Raji (cell line): ENCODE data around the gene PDE7B.

Experiments used
- POLR2A ChIP-seq: IDR thresholded peaks from 2 replicates; pipeline ENCODE4 v1.6.1; 2011; ENCODE audit warnings: low read depth, low read length, control low read depth; ENCODE audit not compliant: insufficient read depth

PDE7B gene

DNA sequence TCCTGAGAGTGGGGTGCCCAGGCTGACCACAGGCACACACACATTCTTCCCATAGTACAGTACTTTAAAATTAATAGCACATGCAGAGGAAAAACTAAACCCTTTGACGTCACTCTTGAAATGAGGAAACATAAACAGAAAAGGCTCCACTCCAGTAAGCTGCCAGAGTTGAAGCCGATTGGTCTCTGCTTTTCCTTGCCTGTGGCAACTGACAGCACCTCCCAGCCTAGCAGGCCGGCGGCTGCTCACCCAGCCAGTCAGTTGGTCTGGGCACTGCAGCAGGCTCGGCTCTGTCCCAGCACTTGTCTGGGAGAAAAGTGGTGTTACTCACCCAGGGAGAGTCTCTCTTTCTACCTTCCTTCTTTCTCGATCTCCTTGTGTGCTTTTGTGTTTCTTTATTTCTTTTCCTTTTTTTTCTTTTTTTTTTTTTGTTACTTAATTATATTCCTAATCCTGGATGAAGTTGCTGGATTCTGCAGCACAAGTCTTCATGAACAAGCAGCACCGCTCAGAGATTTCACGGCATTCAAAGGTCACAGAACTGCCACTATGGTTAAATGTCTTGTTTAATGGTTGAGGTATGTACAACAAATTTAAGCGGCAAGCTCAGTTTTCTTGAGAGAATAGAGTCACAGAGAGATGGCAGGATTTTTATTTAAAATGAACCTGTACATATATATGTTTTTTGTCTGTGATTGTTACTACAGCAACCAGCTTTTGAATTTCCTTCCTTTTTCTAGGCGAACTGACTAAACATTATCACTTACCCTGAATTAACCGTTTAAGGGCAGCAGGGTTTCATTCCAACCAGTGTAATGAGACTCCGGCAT is at the start of gene PDE7B:
TSS of gene PDE7B (plus strand) at position 260 of the 830 bp plus-strand sequence.
- TF ChIP-seq POLR2A: no peak

DNA sequence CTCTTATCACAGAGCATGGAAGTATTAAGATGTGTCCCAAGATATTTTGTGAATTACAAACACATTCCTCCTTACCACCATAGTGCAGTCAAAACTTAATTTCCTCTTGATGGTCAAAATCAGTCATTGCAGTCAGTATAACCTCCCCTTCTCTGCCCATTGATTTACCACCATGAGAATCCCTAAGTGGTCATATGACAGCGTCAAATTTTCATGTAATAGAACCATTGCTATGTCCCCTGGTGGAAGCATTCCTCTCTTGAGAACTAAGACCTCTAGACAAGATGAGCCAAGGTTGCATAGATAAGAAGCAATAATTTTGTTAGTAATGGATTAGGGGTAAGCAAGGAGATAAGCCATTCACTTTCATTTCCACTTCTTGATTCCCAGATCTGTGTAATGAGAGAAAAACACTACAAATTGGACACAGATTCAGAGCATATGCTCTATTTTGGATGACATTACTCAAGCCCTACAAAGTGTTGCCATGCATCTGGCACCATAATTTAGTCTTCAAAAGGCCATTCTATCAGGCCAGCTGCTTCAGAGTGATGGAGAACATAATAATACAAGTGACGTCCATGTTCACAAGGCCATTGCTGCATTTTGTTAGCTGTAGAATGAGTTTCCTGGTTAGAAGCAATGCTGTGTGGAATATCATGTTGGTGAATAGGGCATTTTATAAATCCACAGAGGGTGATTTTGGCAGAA is 49.6 kb upstream of the PDE7B start:
- no peak for TF ChIP-seq POLR2A

DNA sequence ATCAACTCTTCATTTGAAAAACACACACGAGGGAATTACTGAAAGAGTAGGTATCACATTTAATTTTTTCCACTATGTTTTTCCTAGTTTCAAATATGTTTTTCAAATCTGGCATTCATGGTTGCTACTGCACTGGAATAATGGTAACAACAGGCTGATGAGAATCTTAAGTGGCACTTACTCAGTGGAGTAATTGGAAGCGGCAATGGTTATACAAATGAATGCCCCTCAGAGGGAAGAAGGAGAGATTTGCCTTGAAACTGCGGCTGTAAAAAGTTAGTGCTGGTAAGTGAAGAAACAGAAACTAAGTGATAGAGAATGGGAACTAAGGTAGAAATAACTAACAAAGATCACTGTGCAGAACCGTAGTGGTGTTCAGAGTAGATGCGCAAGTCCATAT is 41.0 kb upstream of the PDE7B start:
- TF ChIP-seq POLR2A: no peak

DNA sequence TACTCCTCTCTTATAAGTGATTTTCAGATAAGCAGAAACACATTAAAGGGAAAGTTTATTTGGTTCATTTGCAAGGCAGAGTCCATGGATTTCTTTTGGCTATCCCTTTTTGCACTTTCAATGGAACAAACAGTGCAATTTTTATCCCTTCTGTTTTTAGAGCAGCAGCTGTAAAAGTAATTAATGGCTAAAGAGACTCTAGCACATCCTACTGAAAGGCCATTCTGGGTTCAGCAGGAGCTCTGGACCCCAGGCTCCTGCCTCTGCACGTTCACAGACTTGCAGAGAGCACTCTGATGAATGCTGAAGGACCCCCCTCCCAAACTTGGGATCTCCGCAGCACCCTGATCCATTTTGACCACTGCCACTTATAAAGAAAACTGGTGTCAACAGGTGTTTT is 40.3 kb upstream of the PDE7B start:
- no peak for TF ChIP-seq POLR2A

DNA sequence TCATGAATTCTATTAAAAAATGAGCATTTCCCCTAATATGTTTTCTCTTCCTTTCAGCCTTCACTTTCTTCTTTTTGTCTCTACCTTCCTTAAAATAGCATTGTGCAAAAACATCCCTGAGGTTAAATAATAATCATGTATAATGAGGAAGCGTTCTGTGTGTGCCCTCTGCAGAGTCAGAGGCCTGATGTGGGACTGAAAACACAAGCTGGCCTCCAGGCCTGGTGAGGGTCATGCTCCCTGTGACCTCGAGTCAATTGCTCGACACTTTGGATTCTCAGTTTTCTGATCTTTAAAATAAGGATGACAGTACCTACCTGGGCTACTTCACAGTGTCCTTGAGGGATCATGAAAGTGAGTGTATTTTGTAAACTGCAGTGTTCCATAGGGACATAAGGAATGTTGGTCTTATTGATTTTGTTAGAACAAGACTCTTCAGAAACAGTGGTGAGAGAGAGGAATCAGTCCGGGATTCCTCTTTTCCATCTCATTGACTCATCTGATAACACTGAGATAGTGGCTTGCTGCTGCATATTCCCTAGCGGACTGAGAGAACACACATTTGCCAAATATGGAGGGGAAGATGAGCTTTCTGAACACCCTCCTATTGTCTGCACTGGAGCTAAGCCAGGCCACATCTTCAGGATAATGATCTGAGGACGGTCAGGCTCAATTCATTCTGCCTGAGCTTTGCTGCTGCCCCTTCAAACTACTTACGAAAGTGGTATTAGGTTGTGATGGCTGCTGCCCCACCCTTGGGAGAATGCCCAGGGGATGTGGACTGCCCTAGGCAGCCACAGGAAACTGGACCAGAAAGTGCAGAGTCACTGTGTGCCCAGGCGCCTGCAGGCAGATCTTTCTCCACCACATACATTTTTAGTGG is 39.6 kb upstream of the PDE7B start:
- TF ChIP-seq POLR2A: no peak

DNA sequence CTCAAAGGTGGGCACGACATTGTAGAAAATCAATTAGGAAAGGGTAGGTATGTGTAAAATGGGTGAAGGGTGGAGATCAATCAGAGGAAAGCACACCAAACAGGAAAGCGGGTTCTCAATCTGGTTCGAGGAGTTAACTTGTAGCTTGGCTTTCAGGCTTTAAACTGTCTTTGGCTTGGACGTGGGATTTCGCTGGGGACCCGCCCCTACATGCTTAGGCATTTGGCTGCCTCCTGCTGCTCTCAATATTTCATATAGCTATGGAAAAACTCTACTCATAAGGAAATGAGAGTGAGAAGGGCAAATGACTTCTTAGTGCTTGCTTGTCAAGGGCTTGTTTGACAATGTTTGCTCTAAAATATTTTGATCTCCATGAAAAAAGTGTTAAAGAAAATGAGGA is 38.1 kb upstream of the PDE7B start:
- TF ChIP-seq POLR2A: no peak

DNA sequence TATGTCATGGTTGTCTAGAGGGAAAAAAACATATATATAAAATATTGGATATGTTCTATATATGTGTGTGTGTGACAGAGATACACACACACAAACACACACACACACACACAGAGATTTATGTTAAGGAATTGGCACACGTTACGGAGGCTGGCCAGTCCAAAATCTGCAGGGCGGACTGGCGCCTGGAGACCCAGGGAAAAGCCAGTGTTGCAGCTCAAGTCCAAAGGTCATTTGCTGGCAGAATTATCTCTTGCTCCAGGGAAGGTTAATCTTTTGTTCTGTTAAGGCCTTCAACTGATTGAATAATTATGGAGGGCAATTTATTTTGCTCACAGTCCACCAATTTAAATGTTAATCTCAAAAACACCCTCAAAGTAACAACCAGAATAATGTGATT is 37.5 kb upstream of the PDE7B start:
- no peak for TF ChIP-seq POLR2A

DNA sequence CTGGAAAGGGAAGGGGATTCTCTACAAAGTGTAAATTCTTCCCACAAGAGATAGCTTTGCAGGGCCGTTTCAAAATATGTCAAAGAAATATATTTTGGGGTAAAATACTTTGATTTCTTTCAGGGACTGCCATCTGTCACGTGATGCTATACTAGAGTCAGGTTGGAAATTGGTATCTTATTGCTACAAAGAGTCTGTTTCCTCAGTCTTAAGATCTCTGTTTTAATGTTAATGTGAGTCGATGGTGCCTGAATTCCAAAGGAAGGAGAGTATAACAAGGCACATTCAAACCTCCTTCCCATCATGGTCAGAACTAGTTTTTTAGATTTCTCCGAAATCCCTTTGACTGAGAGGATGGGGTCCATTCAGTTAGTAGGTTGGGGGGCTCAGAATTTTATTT is 36.3 kb upstream of the PDE7B start:
- TF ChIP-seq POLR2A: no peak

DNA sequence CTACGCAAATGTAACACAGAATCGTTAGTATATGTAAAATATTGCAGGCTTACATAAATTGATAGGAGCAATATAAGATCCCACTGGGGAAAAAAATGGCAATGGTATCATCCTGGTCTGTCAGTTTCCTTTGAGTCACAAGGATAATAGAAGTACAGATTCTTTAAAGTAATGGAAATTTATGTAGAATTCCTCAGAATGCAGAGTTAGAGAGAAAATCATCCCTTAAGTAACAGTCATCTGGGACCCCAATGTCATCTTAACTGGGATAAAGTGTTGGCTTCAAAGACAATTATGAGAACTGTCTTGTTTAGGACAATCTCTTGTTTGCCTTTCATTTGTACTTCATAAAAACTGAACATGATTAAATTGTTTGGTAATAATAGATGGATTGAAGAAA is 34.5 kb upstream of the PDE7B start:
- no peak for TF ChIP-seq POLR2A

DNA sequence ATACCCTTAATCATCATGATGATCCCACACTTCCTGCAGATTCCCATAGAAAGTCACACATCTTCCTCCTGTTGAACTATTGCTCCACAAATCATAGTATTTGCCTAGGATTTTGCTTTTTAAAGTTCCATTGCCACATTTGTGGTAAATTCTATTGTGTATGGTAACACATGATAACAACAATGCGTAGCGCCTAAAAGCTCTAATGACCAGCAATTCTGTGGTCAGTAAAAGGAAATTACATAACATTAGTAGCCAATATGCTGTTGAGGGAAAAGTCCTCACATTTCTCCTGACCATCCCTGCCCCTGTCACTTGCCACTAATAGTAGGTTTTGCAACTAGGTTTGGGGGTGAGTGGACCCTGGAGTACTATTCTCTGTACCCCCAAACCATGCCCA is 31.8 kb upstream of the PDE7B start:
- no peak for TF ChIP-seq POLR2A

DNA sequence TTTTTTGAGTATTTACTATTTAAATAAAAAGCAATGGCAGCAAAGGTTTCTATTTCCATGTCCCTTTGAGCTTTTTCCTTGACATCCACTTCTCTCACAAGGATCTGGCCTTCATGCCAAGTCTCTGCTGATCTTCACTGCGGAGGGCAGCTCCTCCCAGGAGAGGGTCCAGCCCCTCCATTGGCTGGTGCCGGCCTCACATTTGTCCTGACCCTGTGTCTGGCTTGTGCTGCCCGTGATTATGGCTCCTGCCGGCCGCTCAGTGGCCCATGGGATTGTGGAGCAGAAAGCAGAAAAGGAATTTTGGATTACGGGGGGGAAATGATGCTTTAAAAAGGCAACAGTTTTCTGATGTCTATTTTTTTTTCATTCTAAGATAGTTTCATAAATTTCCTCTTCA is 31.2 kb upstream of the PDE7B start:
- no peak for TF ChIP-seq POLR2A

DNA sequence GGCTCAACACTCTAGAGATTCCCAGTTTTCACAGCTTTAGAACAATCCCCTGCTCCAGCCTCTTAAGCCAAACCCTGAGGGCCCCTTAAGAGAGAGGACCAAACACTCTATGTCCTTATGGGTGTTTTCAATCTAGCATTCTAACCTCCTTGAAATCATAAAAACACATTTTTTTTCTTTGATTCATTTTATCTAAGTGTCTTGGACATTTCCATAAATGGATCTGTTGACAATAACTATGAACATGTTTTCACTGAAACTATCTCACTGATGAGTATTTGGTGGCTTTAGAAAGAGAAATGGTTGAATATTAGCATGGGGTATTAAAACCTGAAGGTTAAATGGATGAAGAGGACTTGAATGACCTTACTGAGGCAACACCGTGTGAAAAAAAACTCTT is 27.6 kb upstream of the PDE7B start:
- no peak for TF ChIP-seq POLR2A

DNA sequence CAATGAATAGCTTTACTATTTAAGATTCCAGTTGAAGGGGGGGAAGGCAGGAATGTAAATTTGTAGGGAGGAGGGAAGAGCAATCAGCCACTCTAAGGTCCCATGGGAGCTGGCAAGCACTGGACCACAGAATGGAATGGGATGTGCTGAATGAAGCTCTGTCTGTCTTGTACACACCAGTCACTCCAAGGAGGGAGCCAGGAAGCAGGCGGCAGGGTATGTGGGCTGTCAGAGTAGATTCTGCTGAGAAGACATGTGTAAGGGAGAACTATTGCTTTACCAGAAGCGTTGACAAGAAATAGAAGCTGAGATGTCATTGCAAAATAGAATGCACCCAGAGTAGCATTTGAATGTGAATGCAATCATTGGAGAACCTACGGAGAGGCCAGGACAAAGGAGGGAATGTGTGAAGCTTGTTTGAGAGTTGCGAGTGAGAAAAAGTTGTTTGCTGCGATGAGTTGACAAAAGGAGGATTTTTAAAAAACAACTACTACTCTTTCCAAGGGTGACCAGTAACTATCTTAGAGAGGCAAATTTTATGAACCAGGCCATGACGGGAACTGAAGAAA is 25.2 kb upstream of the PDE7B start:
- TF ChIP-seq POLR2A: no peak

DNA sequence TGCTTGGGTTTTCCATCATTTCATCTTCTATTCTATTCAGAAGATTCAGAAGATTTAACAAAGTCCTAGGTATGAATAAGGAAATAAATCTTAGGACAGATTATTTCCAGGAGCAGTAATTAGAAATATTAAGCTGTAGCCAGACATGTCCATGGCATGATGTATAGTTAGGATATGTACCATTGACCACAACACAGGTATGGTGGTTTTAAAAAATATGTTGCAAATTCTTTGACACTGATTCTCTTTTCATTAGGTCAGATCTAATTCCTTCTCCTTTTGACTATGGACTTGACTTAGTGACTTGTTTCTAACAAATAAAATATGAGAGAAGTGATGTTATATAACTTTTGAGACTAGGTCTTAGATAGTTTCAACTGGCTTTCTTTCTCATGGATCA is 23.5 kb upstream of the PDE7B start:
- TF ChIP-seq POLR2A: no peak

DNA sequence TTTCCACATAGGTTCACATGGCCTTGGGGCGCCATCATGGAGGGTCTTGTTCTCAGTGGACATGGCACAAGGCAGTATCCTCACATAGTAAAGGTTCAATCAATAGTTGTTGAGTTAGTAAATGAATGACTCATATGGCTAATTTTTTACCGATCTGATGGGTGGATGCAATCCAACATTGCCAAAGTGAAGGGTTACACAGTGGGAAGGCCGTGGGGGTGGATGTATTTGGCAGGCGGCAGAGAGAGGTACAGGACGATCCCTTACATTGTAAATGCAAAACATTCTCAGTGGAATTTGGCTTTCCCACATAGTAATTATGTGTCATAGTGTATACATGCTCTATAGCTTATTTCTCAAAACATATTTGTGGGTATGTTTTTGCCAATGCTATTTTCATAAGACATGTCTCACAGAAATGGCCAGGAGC is 21.0 kb upstream of the PDE7B start:
- no peak for TF ChIP-seq POLR2A
